NCI-H1417 (cell line): Measurements from ENCODE around the gene HEXIM1.

Experiments used
- DNase-seq, 3 experiments: peaks; one replicate each; lab custom pipeline; 2025; lab: John Stamatoyannopoulos, UW

HEXIM1 gene, protein sequence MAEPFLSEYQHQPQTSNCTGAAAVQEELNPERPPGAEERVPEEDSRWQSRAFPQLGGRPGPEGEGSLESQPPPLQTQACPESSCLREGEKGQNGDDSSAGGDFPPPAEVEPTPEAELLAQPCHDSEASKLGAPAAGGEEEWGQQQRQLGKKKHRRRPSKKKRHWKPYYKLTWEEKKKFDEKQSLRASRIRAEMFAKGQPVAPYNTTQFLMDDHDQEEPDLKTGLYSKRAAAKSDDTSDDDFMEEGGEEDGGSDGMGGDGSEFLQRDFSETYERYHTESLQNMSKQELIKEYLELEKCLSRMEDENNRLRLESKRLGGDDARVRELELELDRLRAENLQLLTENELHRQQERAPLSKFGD

GRCh38 chr17:45148183-45149036, at the start of gene HEXIM1:
Gene HEXIM1 (plus strand): TSS chr17:45148475. CDS start chr17:45149191, 716 bp downstream.
- peak; percentile 99 to 100 (median 100) for DNase-seq

DNA sequence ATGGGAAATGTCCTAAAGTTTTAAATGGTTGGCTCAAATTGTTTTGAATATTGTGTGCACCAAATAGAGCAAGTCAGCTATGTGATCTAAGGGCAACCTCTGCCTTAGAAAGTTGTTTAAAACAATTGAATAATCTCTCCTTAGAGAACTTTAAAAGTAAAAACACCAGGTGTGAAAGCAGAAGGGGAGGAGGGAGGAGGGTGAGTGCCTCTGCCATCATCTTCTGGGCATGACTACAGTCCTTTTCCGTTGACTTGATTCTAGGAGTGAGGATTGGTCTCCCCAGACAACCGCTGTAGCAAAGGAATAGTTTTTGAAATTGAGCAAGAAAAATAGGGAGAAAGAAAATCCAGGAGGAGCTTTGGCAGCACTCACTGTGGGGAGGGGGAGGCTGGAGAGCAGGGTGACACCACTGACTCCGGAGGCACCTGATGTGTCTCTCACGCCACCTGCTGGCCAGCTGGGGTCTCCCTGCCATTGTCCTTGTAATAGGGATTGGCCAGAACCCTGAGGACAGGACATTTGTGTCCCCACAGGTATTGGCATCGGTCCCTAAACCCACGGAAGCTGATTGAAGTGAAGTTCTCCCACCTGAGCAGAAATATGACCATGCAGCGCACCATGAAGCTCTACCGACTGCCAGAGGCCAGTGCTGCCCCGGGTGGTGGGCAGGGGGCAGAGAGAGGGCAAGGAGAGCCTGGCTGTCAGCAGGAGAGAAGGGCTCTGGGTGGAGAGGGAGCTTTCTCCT, 49.2 kb upstream of the HEXIM1 start:
- peak; percentile 66 to 84 (median 68) for DNase-seq

GRCh38 chr17:45101546-45101882, 46.8 kb upstream of the HEXIM1 start:
- DNase-seq = no peak

DNA sequence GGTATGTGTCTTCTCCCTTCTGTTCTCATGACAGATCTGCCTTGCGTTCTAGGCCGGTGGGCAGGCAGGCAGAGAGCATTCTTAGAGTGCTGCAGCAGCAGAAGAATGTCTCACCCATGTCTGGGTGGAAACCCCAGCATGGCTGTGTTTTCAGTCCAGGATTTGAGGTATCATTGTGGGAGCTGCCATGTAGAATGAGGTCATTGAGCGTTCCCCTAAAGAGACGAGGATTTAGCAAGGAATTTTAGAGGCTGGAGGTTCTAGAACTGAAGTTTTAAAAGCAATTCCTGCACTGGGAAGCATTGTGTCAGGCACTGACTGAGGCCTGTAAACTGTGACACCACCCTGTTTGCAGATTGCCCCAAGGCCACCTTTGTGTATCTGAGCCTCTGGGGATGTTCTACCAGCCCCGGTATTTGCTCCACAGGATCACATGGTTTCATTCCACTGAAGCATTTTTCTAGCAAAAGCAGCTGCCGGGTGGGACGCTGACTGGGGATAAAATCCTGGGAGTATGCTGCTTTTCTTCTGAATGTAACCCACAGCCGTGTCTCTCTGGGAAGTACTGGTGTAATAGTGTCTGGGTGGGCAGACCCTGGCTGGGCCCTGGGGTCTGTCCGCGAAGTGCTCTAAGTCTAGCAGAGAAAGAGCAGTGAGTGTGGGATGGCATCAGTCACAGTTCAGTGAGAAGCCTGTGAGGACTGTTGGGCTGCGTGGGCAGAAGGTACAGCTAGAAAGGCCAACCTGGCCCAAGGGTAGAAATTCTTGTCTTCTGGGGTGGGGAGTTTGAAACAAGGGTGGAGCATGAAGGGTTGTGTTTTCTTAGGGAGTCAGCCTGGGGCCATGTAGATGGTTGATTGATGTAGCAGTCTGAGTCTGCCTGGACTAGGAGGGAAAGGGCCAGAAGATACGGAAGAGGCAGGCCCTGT, 46.1 kb upstream of the HEXIM1 start:
- no peak for DNase-seq

DNA sequence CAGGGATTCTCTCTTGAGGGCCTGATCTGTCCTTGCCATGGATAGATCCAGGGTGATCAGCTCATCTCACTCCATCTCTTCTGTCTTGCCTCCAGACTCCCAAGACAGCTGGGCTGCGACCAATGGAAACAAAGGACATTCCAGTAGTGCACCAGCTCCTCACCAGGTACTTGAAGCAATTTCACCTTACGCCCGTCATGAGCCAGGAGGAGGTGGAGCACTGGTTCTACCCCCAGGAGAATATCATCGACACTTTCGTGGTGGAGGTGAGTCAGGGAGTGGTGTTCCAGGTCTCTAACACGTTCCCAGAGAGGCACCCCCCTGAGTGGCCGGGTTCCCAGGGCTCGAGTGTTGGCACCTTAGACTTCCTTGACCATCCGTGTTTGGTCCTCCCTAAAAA, 45.4 kb upstream of the HEXIM1 start:
- no peak for DNase-seq

DNA sequence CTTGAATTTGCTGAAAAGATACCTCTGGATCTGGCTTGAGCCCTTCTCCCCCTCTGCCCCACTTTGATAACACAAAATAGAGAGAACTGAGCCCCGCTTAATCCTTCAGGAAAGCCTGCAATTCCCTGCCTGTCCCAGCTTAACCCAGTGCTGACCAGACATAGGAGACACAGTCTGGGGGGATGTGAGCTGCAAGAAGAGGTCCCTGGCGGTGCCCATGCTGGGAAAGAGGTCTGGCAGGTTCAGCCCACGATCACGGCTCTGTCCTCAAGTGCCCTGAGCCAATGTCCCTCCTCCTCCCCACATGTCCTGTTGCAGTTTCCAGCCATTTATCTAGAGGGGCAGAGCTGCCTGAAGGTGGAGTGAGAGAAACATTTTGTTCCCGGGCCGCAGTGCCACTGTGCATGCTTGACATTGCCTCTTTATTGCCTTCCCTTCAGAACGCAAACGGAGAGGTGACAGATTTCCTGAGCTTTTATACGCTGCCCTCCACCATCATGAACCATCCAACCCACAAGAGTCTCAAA, 44.9 kb upstream of the HEXIM1 start:
- no peak for DNase-seq

DNA sequence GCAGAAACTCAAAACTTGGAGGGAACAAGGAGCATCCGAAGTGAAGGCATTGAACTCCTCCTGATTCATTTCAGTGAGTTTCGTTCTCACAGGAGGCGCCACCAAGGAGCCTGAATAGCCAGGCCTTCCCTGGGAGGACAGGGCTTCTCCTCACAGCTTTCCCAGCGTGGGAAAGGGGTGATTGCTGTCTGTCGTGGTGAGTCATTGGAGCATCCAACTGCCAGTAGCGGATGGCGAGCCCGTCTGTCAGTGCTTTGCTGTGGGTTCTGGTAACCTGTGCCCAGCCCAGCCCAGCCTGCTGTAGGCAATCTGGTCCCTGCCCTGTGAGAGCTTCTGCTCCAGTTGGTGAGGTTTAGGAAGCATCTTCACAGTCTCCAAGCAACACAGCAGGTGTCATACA, 44.2 kb upstream of the HEXIM1 start:
- no peak for DNase-seq

GRCh38 chr17:45104497-45104896, 43.8 kb upstream of the HEXIM1 start:
- DNase-seq = no peak

- DNase-seq = no peak
Observed at GRCh38 chr17:45104907-45105624, 43.2 kb upstream of the HEXIM1 start.

DNA sequence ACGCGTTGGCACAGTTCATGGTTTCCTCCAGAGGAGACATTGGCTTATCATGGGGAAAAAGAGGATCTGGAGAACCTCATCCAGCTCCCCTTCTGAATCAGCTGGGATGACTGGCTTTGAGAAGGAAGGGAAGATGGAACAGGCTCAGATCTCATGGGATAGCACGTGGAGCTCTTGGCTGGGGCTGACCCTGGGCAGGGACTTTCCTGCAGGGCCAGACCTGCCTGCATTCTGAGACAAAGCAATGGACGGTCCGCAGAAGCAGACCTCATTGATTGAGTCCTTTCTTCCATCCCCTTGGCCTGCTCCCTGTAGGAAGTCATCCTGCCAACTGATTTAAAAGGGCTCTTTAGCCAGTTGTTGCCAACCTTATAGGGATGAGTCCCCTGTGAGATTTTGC, 42.2 kb upstream of the HEXIM1 start:
- DNase-seq = no peak

- DNase-seq = no peak
Observed at GRCh38 chr17:45106582-45106981, 41.7 kb upstream of the HEXIM1 start.

DNA sequence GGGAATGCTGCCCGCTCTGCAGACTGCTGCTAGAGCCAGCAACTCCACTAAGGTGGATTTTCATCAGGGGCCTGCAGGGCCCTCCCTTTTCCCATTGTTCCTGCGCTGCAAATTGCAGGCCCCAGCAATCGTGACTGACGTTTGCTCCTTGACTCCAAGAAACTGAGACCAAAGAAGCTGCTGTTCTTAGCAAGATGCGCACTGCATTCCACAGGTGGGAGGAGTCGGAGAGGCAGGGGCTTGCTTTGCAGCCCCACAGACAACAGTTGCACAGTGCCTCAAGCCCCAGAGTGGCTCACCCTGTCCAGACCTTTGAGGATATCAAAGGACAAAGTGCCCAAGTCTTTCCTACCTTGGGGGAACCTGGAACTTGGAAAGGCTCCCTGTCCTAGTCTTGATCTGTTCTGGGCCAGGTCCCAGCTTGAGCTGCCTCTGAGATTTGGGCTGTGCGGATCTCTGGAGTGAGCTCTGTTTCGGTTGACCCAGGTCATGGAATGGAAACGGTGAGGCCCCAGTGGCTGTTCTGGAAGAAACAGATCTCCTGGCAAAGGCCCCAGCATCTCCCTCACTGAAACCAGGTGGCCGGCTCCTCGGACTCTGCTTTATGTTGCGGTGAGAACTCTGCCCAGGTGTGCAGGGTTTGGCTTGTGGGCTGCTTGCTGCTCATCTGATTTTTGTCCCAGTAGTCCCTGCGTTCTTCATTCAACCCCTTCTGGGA, 40.8 kb upstream of the HEXIM1 start:
- DNase-seq = no peak

GRCh38 chr17:45108051-45108450, 40.2 kb upstream of the HEXIM1 start:
- no peak for DNase-seq

GRCh38 chr17:45108595-45109521, 39.4 kb upstream of the HEXIM1 start:
- no peak for DNase-seq

GRCh38 chr17:45110676-45111611, 37.3 kb upstream of the HEXIM1 start:
- DNase-seq = no peak

GRCh38 chr17:45111850-45112249, 36.4 kb upstream of the HEXIM1 start:
- DNase-seq = no peak

GRCh38 chr17:45112559-45113423, 35.5 kb upstream of the HEXIM1 start:
- no peak for DNase-seq
